Stomach (tissue), 9 donors: ENCODE results near the gene DICER1. TPM values are rescaled to one million over a fixed set of nuclear protein-coding genes. Genes with fewer than 3 reads are reported as not detected.

Experiments
- DNase-seq, 2 donors: peaks; one replicate each; pipeline versions ENCODE4 v3.0.0 to v3.0.0-alpha.2; 2013 to 2019
- H3K27ac ChIP-seq, 5 donors: fragments of 200-600 bp in 4 of 5; sonication (generic) in 4 of 5; one replicate each; pipeline ENCODE4 v1.5.1; 2013 to 2019; ENCODE audit warnings: mild to moderate bottlenecking in 1 of 5, moderate library complexity in 1 of 5
- H3K27me3 ChIP-seq, 3 donors: fragments of 200-600 bp; sonication (generic); one replicate each; pipeline ENCODE4 v1.5.1; 2017 to 2019; ENCODE audit warnings: mixed run types in 1 of 3
- H3K36me3 ChIP-seq, 4 donors: fragments of 200-600 bp; sonication (generic); 1 replicate in 3 of 4; 2 replicates in 1 of 4; pipeline ENCODE4 v1.5.1; 2016 to 2019
- H3K4me1 ChIP-seq, 4 donors: fragments of 200-600 bp; sonication (generic); one replicate each; pipeline ENCODE4 v1.5.1; 2016 to 2019
- H3K4me3 ChIP-seq, 4 donors: fragments of 200-600 bp; sonication (generic) in 3 of 4; one replicate each; pipeline ENCODE4 v1.5.1; 2016 to 2019; ENCODE audit warnings: mild to moderate bottlenecking in 1 of 4
- H3K9me3 ChIP-seq, 4 donors: fragments of 200-600 bp; sonication (generic); one replicate each; pipeline ENCODE4 v1.5.1; 2016 to 2019
- CTCF ChIP-seq, 7 experiments: fragments of 450-650 bp in 4 of 7; fragments of 200-600 bp in 3 of 7; sonication (generic) in 3 of 7; IDR thresholded peaks; one replicate each; pipeline ENCODE4 v1.5.1; 2016 to 2019; ENCODE audit warnings: antibody characterized with exemption in 7 of 7, control low read depth in 2 of 7, mild to moderate bottlenecking in 1 of 7
- EP300 ChIP-seq: sonication (generic); formaldehyde crosslinking; IDR thresholded peaks from one replicate; pipeline ENCODE4 v1.6.1; 2017; ENCODE audit warnings: antibody characterized with exemption
- POLR2A ChIP-seq, 4 donors: fragments of 450-650 bp; IDR thresholded peaks; one replicate each; pipeline ENCODE4 v1.6.1; 2016; ENCODE audit warnings: antibody characterized with exemption in 4 of 4, control low read depth in 2 of 4, mild to moderate bottlenecking in 1 of 4, moderate library complexity in 1 of 4
- POLR2AphosphoS5 ChIP-seq, 3 donors: sonication (generic); formaldehyde crosslinking; IDR thresholded peaks; one replicate each; pipeline ENCODE4 v1.6.1; 2016; ENCODE audit warnings: antibody characterized with exemption in 3 of 3
- WGBS, 5 donors: extraction: QIAGEN DNeasy Blood & Tissue Kit in 3 of 5; methylation state at CpG; one replicate each; pipeline versions ENCODE4 v1.1.5 to v1.1.7; 2013 to 2018; 5-methylcytosine and 5-hydroxymethylcytosine counted together
- intact Hi-C: fragments of 100-400 bp; cut with DNase I; formaldehyde crosslinking; loops from one replicate; pipeline ENCODE4 v1.15.1; 2023; ENCODE audit warnings: low total_unique reads
- polyA plus RNA-seq, 3 donors: library from polyadenylated mRNA; stranded (reverse); fragments of 200-250 nt; gene quantifications; one replicate each; pipeline ENCODE4 v1.2.3, GENCODE V29; 2013
- total RNA-seq, 5 donors: library from RNA; depleted of rRNA; stranded (reverse); fragments of >200 nt; gene quantifications; one replicate each; pipeline versions ENCODE4 v1.1.0 to v1.2.3, GENCODE V29; 2014 to 2016
- donor health status: healthy with polysubstance abuse.
- donor health status: Bipolar disorder and iron deficiency.
- donor health status: healthy.

DICER1 gene
- total and polyA plus RNA-seq, 8 donors = 6.1 to 104 (median 53.4) TPM

DNA sequence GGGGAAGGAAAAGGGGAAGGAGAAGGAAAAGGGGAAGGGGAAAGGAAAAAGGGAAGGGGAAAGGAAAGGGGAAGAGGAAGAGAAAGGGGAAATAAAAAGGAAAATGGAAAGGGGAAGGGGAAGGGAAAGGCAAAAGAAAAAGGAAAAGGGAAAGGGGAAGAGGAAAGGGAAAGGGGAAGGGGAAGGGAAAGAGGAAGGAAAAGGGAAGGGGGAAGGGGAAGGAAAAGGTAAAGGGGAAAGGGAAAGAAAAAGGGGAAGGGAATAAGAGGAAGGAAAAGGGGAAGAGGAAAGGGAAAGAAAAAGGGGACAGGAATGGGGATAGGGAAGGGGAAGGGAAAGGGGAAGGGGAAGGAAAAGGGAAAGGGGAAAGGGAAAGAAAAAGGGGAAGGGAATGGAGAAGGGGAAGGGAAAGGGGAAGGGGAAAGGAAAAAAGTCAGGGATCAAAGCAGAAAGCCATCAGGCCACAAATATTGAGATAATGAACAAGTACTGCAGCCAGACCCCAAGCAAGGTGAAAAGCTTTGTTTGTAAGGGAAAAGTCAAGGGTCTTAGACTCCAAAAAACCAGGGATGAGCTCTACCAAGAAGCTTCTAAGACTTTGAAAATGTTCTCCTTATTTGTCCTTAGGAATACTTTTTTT lies 20.0 kb downstream of the DICER1 start:
- intact Hi-C loops = no loop called here
- Histone ChIP-seq H3K9me3 (no peaks in the 10 kb centered on the region), H3K27me3 (no peaks in the 10 kb centered on the region), H3K4me1 (peaks cover 34 to 89% (median 55%) of the 10 kb centered on the region in 4 donors), H3K4me3 (no peak overlapping the region), H3K27ac (peak overlapping the region in 4 of 5 donors; percentile 17 to 61 (median 58)), H3K36me3 (peaks cover 0 to 12% (median 11%) of the 10 kb centered on the region in 4 donors)
- DNase-seq = no peak
- TF ChIP-seq EP300 (no peak), CTCF (IDR thresholded peaks at IDR 0.05) (no peak), POLR2AphosphoS5 (IDR thresholded peaks at IDR 0.05) (no peak), POLR2A (IDR thresholded peaks at IDR 0.05) (no peak)

DNA sequence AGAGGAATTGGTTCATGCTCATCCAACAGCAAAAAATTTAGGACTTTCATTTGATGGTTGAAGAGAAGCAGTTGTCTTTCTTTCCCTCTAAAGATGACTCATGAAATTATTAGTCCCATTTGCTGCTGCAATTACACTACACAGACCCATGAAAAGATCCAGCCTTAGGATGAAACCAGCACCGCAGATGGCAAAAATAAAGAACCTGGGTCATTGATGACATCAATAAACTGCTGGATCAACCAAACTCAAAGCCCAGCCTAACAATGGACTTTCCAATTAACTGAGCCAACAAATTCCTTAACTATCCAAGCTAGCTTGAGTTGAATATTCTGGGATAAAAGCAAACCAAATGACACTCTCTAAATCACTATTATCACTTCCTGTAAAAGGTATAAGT lies 20.7 kb downstream of the DICER1 start:
- no peaks in the 10 kb centered on the region for H3K9me3 ChIP-seq
- no peak for DNase-seq
- H3K4me3 ChIP-seq = no peak overlapping the region
- no peak for TF ChIP-seq EP300
- TF ChIP-seq POLR2AphosphoS5 (IDR thresholded peaks at IDR 0.05) = no peak
- TF ChIP-seq CTCF (IDR thresholded peaks at IDR 0.05) = no peak
- no peak for TF ChIP-seq POLR2A (IDR thresholded peaks at IDR 0.05)
- no peaks in the 10 kb centered on the region for H3K27me3 ChIP-seq
- intact Hi-C loops = no loop called here
- peaks cover 34 to 83% (median 50%) of the 10 kb centered on the region in 4 donors for H3K4me1 ChIP-seq
- WGBS, 5 donors = 84 to 98% (median 89%) methylated on average over 1 of the region's 1 CpG
- H3K27ac ChIP-seq = peak overlapping the region in 1 of 5 donors; percentile 60
- H3K36me3 ChIP-seq = peaks cover 0 to 19% (median 18%) of the 10 kb centered on the region in 4 donors

DNA sequence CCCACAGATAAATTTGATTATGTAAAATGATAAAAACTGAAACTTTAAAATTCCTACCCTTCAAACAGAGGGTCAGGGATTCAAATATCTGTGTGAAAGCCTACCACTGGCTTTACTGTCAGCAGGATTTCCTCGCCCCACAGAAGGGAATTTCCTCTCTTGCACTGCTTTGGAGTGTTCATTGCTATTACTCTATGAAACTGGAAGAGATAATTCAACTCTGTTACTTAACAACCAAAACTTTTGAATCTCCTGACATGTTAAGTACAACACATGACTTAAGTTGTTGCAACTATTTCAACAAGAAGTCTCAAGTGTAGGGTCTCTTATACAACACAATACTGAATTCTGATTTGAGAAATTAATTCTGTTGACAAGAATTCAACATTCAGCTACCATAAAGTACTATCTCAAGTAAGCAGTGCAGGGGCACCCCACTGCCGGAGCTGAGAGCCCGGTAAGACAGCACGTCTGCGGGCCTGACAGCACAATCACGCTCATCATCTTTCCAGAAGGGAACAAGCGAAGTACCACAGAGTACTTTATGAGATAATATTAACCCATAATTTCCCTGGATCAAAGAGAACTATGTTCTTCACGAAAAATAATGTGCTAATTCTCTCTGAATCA lies 22.9 kb downstream of the DICER1 start:
- Histone ChIP-seq H3K27ac (no peak overlapping the region), H3K4me3 (no peak overlapping the region), H3K9me3 (no peaks in the 10 kb centered on the region), H3K36me3 (peaks cover 0 to 40% (median 38%) of the 10 kb centered on the region in 4 donors), H3K27me3 (no peaks in the 10 kb centered on the region), H3K4me1 (peaks cover 13 to 61% (median 31%) of the 10 kb centered on the region in 4 donors)
- TF ChIP-seq EP300 (no peak), POLR2A (IDR thresholded peaks at IDR 0.05) (no peak), POLR2AphosphoS5 (IDR thresholded peaks at IDR 0.05) (no peak), CTCF (IDR thresholded peaks at IDR 0.05) (no peak)
- WGBS, 5 donors = 89 to 94% (median 91%) methylated on average over 8 of the region's 8 CpGs
- DNase-seq = no peak
- intact Hi-C loops = no loop called here

DNA sequence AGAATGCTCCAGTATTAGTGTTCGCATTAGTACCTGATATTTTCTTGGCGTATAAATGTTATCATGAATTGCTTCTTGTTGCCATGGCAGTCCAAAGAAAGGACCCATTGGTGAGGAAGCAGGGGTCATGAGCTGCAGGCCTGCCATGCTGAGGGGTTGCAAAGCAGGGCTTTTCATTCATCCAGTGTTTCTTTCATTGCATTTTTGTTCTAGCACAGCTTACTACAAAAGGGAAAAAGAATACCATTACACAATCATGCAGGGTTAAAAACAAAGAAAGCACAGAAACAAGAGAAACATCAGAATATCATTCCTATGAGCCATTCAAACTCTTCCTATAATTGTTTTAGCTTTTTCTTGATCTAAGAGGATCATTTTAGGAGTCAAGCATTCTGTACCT lies 24.0 kb downstream of the DICER1 start:
- H3K36me3 ChIP-seq = peaks cover 0 to 47% (median 44%) of the 10 kb centered on the region in 4 donors
- no peak overlapping the region for H3K4me3 ChIP-seq
- no peak overlapping the region for H3K27ac ChIP-seq
- 78 to 94% (median 89%) methylated on average over 2 of the region's 2 CpGs for WGBS, 5 donors
- TF ChIP-seq POLR2A (IDR thresholded peaks at IDR 0.05) (no peak), EP300 (no peak), CTCF (IDR thresholded peaks at IDR 0.05) (no peak)
- intact Hi-C loops = no loop called here
- peaks cover 6 to 61% (median 33%) of the 10 kb centered on the region in 4 donors for H3K4me1 ChIP-seq
- no peaks in the 10 kb centered on the region for H3K27me3 ChIP-seq
- DNase-seq = no peak
- H3K9me3 ChIP-seq = no peaks in the 10 kb centered on the region
